GM23338 (cell line): ENCODE data around the gene ACOXL.

Source experiments
- CREB1 ChIP-seq: fragments of 250-450 bp; sonication (Bioruptor Pico); IDR thresholded peaks from 2 replicates; pipeline ENCODE4 v1.5.0; 2020; ENCODE audit warnings: low read depth, mild to moderate bottlenecking, moderate library complexity
- EZH2 ChIP-seq: fragments of 200-600 bp; sonication (generic); IDR thresholded peaks from one replicate; pipeline ENCODE4 v1.8.0; 2017; ENCODE audit warnings: antibody characterized with exemption, mild to moderate bottlenecking, low read depth; ENCODE audit not compliant: unreplicated experiment
- EZH2phosphoT487 ChIP-seq: fragments of 200-600 bp; sonication (generic); IDR thresholded peaks from one replicate; pipeline ENCODE4 v1.8.1; 2018; ENCODE audit warnings: antibody characterized with exemption; ENCODE audit not compliant: unreplicated experiment
- JUNB ChIP-seq: IDR thresholded peaks from one replicate; pipeline ENCODE4 v1.6.1; 2016; ENCODE audit warnings: antibody characterized with exemption; ENCODE audit not compliant: unreplicated experiment
- NANOG ChIP-seq: IDR thresholded peaks from 2 replicates; pipeline ENCODE4 v1.6.1; 2016; ENCODE audit warnings: antibody characterized with exemption, borderline replicate concordance
- POLR2AphosphoS5 ChIP-seq: IDR thresholded peaks from 2 replicates; pipeline ENCODE4 v1.6.1; 2016; ENCODE audit warnings: antibody characterized with exemption, low read depth
- STAT1 ChIP-seq: IDR thresholded peaks from one replicate; pipeline ENCODE4 v1.6.1; 2016; ENCODE audit warnings: antibody characterized with exemption; ENCODE audit not compliant: unreplicated experiment
- TF ChIP-seq, protein P1 (sequence below), 2 experiments: fragments of 200-600 bp in 1 of 2; sonication (generic) in 1 of 2; conservative IDR thresholded peaks; 2 replicates each; pipeline versions ENCODE4 v1.5.1 to v1.6.1; 2016 to 2017; ENCODE audit warnings: antibody characterized with exemption in 2 of 2, low read depth in 2 of 2, mild to moderate bottlenecking in 2 of 2, moderate library complexity in 1 of 2
- TF ChIP-seq, protein P2 (sequence below): IDR thresholded peaks from one replicate; pipeline ENCODE4 v1.6.1; 2018; ENCODE audit warnings: antibody characterized with exemption; ENCODE audit not compliant: unreplicated experiment
- TF ChIP-seq, protein P3 (sequence below): IDR thresholded peaks from 2 replicates; pipeline ENCODE4 v1.6.1; 2016; ENCODE audit warnings: antibody characterized with exemption

DNA sequence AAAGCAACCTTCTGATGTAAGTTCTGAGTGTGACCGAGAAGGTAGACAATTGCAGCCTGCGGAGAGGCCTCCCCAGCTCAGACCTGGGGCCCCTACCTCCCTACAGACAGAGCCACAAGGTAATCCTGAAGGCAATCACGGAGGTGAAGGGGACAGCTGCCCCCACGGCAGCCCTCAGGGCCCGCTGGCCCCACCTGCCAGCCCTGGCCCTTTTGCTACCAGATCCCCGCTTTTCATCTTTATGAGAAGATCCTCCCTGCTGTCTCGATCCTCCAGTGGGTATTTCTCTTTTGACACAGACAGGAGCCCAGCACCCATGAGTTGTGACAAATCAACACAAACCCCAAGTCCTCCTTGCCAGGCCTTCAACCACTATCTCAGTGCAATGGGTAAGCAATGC lies 391.4 kb downstream of the ACOXL start:
- TF ChIP-seq, protein P1, sequence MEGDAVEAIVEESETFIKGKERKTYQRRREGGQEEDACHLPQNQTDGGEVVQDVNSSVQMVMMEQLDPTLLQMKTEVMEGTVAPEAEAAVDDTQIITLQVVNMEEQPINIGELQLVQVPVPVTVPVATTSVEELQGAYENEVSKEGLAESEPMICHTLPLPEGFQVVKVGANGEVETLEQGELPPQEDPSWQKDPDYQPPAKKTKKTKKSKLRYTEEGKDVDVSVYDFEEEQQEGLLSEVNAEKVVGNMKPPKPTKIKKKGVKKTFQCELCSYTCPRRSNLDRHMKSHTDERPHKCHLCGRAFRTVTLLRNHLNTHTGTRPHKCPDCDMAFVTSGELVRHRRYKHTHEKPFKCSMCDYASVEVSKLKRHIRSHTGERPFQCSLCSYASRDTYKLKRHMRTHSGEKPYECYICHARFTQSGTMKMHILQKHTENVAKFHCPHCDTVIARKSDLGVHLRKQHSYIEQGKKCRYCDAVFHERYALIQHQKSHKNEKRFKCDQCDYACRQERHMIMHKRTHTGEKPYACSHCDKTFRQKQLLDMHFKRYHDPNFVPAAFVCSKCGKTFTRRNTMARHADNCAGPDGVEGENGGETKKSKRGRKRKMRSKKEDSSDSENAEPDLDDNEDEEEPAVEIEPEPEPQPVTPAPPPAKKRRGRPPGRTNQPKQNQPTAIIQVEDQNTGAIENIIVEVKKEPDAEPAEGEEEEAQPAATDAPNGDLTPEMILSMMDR (conservative IDR thresholded peaks at IDR 0.05; ENCODE audit: low read depth in 2 of 2) = no peak
- TF ChIP-seq POLR2AphosphoS5 = no peak
- TF ChIP-seq JUNB = no peak
- TF ChIP-seq, protein P2, sequence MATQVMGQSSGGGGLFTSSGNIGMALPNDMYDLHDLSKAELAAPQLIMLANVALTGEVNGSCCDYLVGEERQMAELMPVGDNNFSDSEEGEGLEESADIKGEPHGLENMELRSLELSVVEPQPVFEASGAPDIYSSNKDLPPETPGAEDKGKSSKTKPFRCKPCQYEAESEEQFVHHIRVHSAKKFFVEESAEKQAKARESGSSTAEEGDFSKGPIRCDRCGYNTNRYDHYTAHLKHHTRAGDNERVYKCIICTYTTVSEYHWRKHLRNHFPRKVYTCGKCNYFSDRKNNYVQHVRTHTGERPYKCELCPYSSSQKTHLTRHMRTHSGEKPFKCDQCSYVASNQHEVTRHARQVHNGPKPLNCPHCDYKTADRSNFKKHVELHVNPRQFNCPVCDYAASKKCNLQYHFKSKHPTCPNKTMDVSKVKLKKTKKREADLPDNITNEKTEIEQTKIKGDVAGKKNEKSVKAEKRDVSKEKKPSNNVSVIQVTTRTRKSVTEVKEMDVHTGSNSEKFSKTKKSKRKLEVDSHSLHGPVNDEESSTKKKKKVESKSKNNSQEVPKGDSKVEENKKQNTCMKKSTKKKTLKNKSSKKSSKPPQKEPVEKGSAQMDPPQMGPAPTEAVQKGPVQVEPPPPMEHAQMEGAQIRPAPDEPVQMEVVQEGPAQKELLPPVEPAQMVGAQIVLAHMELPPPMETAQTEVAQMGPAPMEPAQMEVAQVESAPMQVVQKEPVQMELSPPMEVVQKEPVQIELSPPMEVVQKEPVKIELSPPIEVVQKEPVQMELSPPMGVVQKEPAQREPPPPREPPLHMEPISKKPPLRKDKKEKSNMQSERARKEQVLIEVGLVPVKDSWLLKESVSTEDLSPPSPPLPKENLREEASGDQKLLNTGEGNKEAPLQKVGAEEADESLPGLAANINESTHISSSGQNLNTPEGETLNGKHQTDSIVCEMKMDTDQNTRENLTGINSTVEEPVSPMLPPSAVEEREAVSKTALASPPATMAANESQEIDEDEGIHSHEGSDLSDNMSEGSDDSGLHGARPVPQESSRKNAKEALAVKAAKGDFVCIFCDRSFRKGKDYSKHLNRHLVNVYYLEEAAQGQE = no peak
- no peak for TF ChIP-seq EZH2
- TF ChIP-seq EZH2phosphoT487 = no peak
- TF ChIP-seq CREB1 (CRISPR knock-in tag) = no peak
- no peak for TF ChIP-seq NANOG
- TF ChIP-seq, protein P3, sequence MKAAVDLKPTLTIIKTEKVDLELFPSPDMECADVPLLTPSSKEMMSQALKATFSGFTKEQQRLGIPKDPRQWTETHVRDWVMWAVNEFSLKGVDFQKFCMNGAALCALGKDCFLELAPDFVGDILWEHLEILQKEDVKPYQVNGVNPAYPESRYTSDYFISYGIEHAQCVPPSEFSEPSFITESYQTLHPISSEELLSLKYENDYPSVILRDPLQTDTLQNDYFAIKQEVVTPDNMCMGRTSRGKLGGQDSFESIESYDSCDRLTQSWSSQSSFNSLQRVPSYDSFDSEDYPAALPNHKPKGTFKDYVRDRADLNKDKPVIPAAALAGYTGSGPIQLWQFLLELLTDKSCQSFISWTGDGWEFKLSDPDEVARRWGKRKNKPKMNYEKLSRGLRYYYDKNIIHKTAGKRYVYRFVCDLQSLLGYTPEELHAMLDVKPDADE = no peak
- no peak for TF ChIP-seq STAT1
